IPS DF 4.7 (cell line): Measurements from ENCODE around the gene TACC3.

ENCODE experiments used
- DNase-seq: peaks from one replicate; pipeline ENCODE4 v3.0.0-alpha.2; 2013; ENCODE audit warnings: low spot score; ENCODE audit errors: extremely low read depth

TACC3 gene

DNA sequence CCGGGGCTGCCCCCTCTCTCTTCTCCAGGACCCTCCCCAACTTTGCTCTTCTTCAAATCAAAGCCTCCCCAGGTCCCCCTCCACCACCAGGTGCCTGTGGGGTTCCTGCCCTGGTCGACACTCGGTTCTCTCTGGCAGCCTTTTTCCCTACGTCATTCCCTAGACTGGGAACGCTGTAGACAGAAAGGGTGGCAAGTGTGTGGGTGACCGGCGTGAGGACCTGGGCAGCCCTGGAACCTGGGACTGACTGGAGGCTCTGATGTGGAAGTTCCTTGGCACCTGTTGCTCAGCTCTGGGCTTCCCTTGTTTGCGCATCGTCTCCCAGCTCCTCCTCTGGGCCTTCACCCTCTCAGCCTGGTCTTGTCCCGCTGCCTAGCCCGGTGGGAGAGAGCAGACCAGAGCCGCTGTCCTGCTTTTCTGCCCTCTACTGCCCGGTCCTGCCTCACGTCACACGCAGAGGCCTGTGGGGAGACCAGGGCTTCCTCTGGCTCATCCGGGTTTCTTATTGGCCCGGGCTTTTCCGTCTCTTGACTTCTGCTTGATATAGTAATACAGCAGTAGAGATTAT is 1.3 kb downstream of the TACC3 start:
- no peak for DNase-seq

DNA sequence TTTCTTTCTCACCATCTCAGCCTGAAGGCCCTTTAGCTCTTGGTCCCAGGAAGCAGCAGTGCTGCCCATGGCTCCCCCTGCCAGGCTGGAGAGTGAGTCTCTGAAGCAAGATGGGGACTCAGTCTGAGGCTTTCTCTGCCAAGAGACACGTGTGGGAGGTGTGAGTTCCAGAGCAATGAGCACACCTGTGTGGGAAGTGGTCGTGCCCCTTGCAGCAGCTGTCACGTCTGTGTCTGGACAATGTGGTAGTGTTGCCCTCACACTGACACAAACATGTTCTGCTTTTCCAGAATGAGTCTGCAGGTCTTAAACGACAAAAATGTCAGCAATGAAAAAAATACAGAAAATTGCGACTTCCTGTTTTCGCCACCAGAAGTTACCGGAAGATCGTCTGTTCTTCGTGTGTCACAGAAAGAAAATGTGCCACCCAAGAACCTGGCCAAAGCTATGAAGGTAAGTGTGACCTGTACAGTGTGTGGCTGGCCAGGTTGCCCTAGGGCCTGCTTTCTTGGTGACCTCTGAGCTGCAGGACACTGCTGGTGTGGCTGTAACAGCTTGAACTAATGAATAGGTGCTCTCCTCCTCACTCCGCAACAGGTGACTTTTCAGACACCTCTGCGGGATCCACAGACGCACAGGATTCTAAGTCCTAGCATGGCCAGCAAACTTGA is 1.9 kb downstream of the TACC3 start:
- DNase-seq = no peak

DNA sequence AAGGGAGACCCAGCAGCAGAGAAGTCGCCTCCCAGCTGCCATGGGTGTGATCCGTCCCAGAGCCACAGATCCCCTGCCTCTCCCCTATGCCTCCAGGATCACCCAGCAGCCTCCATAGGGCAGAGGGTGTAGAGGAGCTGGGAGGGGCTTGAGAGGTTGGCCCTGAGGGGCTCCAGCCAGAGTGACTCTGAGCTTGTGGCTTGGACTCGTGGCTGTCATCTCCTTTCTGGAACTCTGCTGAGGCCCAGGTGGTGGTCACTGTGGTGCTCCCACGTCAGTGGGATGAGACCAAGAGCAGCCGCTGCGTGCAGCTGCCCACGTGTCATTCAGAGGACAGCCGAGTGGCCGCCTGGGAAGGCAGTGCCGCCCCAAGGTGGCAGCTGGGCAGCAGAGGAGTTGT is 4.2 kb downstream of the TACC3 start:
- no peak for DNase-seq

DNA sequence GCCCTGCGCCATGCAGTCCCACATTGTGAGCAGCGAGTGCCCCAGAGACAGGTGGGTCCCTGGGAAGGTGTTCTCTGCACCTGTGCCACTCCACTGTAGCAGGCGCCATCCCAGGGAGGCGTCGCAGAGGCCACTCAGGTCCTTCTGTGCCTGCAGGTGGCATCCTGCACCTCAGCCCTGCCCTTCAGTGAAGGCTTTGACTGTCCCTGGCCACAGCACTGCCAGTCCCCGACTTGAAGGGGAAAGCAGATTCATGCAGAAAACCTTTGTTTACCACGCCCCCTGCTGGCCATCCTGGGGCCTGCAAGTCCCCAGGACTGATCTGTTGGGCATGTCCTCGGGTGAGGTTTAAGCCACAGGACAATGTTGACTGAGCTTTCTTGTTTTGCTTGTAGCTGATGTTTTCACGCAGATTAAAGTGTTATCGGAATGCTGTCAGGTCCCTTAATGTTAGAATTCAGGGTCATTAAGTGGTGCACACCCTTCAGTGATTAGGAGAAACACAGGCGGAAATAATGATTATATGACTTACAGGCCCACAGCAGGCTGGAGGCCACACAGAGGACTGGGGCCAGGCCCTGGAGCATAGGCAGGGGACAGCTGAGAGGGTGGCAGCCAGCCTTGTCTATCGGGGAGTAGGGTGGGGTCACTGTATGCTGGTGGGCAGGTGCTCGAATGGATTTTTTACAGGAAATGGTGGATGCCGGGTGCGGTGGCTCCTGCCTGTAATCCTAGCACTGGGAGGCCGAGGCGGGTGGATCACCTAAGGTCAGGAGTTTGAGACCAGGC is 5.0 kb downstream of the TACC3 start:
- no peak for DNase-seq

DNA sequence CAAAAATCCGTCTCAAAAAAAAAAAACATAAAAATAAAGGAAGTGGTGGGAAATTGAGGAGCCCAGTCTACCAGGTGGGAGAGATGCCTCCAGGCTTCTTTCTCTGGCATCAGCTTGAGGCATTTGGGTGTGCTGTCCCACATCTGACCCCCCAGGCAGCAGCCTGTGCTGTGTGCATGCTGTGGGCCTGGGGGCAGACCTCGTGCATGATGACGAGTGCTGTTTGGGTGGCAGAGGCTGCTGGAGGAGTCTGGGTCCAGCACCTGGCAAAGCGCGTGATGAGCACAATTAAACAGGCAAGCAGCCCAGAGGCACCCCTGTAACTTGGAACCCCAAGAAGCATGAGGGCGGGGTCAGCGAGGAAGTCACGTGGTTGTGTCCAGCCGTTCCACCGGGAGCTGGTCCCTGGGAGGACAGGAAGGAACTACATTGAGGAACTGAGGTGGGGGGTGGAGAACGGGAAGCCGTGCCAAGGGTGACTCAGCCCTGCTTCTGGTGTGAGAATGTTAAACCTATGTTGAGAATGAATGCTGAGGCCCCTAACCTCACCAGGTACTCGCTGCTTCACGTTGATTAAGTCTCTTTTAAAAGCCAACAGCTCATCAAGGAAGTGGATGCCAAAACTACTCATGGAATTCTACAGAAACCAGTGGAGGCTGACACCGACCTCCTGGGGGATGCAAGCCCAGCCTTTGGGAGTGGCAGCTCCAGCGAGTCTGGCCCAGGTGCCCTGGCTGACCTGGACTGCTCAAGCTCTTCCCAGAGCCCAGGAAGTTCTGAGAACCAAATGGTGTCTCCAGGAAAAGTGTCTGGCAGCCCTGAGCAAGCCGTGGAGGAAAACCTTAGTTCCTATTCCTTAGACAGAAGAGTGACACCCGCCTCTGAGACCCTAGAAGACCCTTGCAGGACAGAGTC is 6.1 kb downstream of the TACC3 start:
- DNase-seq = no peak

DNA sequence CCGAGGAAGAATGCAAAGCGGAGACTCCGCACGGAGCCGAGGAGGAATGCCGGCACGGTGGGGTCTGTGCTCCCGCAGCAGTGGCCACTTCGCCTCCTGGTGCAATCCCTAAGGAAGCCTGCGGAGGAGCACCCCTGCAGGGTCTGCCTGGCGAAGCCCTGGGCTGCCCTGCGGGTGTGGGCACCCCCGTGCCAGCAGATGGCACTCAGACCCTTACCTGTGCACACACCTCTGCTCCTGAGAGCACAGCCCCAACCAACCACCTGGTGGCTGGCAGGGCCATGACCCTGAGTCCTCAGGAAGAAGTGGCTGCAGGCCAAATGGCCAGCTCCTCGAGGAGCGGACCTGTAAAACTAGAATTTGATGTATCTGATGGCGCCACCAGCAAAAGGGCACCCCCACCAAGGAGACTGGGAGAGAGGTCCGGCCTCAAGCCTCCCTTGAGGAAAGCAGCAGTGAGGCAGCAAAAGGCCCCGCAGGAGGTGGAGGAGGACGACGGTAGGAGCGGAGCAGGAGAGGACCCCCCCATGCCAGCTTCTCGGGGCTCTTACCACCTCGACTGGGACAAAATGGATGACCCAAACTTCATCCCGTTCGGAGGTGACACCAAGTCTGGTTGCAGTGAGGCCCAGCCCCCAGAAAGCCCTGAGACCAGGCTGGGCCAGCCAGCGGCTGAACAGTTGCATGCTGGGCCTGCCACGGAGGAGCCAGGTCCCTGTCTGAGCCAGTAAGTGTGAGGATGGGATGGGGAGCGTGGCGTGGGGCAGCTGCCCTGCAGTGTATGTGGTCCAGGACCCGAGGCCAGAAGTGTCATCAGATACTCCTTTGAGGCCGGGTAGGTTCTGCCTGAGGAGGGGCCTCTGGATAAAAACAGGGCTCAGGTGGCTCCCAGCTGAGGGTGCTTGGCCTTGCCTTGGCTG is 7.0 kb downstream of the TACC3 start:
- DNase-seq = no peak

DNA sequence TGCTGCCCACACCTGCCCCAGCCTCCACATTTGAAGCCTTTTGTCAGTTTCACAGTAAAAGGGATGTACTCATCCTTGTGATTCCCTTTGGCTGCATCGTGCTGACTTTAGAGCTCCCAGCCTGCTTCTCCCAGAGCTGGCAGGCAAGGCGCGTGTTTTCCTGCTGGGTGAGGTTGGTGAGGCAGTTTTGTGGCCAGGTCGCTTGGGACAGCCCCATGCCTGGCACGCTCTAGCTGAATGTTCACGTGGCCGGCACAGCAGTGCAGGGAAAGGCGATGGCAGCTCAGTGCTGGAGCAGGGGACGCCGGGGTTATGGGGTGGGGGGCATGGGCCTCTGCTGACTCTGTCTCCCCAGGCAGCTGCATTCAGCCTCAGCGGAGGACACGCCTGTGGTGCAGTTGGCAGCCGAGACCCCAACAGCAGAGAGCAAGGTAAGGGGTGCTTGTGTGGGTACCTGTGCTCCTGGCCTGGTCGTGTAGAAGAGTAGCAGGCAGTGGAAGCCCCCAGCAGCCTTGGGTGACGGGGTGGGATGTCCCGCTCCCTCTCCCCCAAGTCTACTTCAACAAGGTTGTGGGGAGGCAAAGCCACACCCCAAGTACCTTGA is 9.3 kb downstream of the TACC3 start:
- no peak for DNase-seq

DNA sequence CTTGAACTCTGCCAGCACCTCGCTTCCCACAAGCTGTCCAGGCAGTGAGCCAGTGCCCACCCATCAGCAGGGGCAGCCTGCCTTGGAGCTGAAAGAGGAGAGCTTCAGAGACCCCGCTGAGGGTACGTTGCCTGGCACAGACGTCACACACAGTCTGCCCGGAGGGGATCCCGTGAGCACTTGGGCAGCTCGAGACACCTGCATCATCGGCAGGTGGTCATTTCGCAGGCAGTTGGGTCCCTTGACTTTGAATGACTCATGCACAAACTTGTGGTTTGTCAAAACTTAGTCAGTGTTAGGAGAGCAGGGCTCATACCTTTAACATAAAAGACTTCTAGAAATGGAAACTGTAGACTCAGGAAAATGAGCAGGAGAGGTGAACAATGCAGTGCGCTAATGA is 9.9 kb downstream of the TACC3 start:
- no peak for DNase-seq

DNA sequence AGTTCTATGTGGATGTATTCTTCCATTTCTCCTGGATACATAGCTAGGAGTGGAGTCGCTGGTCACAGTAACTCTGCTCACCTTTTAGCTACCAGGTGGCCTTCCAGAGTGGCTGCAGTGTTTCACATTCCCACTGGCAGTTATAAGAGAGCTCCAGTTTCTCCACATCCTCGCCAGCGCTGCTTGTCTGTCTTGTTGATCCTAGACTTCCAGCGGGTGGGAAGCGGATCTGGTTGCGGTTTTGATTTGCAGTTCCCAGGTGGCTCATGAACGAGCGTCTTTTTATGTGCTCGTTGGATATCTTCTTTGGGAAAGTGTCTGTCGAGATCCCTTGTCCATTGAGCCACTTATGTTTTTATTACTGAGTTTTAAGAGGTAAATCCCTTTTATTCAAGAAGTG is 11.6 kb downstream of the TACC3 start:
- DNase-seq = no peak

DNA sequence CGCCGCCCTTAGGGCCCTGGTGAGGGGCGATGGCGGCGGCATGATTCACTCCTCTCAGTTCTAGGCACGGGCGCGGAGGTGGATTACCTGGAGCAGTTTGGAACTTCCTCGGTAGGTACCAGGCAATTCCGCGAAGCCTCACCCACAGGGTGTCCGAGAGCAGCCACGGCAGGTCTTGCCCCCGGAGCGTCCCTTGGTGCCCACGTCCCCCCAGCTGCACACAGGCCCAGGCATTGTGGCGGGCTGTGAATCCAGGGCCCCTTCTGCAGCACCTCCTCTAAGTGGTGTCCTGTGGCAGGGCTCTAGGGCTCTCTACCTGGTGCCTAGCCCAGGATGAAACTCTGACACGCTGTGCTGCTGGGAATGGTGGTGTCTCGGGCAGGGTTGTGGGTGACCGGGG is 13.9 kb downstream of the TACC3 start:
- DNase-seq = no peak

DNA sequence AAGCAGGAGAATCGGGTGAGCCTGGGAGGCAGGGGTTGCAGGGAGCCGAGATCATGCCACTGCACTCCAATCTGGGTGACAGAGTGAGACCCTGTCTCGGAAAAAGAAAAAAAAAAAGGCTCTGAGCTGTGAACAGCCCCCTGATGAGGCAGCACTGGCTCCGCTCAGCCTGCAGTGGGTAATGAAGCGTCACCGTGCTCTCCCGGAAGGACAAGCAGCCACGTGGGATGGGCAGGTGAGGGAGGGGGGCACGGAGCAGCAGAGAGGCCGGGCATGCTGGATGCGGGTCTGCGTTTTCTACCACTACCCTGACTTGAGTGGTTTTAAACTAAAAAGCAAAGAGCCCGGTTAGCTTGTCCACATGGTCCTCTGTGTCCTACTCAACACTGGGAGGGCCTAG is 15.5 kb downstream of the TACC3 start:
- DNase-seq = no peak

DNA sequence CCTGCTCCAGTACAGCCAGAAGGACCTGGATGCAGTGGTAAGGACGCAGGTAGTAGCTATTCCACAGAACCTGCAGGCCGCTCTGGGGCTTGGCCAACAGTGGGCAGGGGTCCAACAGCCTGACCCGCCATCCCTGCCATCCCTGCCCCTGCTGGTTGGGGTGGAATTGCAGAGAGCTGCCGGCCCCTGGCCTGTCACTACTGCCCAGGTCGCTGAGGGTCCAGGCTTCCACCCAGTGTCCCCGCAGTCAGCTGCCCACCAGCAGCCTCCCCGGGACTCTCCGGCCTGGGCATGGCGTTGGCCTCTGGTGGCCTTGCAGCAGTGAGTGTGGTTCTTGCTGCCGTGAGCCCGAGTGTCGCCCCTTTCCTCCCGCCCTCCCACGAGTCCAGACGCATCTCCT is 16.3 kb downstream of the TACC3 start:
- DNase-seq = no peak

DNA sequence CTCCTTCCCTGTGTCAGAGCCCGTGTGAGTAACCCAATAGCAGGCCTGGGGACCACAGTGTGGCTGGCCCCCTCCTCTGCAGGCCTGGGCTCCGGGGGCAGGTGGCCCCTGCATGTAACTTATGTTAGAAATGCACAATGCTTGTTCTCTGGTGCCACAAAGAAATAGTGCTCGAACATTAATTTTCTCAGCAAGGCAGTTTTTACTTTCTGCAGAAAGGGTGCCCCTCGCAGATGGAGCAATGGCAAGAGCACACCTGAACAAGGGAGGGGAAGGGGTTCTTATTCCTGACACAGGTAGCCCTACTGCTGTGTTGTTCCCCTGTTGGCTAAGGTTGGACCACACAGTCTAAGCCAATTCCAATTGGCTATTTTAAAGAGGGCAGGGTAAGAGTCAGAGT is 17.1 kb downstream of the TACC3 start:
- no peak for DNase-seq

DNA sequence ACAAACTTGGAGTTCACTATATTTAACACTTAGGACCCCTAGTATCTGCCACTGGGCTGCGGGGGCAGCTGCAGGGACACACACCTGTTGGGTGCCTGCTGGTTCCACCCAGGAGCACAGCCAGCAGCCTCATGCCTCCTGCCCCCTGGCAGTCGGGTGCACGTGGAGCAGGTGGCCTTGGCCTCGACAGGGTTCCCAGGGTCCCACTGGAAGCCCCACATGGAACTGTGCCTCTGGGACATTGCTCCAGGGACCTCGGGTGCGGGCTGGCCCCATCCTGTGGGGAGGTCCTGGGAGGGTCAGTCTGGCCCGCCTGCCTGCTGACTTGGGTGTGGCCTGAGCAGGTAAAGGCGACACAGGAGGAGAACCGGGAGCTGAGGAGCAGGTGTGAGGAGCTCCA is 18.0 kb downstream of the TACC3 start:
- no peak for DNase-seq

DNA sequence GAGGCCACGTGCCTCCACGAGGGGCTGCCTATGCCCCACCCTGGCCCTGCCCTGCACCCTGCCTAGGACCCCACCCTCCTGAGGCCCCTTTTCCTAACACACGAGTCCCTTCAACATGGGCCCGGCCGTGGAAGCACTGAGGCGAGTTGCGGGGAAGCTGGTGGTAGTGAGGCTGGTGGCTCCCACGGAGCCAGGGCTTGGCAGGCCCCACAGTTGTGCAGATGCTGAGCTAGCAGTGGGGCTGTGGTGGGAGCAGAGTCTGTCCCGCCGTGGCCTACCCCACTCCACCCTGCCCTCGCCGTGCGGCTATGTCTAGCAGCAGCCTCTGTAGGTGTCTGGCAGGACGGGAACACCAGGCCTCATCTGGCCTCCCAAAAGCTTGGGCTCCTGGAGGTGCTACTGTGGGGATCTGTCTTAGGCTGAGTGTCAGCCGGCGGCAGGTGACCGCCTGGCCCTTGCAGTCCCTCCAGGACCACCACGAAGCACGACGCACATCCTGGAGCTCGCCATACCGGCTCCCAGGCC is 18.8 kb downstream of the TACC3 start:
- no peak for DNase-seq

DNA sequence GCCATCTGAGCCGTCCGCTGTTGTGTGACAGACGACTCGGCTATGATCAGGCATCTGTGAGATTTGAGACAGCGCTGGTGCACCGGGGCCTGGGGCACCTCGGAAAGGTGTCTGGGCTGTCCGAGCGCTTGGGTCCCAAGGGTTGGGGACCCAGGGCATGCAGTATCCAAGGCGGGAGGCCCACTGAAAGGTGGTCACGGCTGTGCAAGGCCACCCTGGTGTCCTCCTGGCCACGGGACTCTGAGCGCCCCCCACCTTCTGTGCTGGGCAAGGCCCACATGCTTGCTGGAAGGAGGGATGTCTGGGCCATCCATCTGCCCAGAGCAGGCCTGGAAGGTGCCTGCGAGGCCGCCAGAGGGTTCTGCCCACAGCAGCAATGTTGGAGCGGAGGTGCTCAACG is 19.9 kb downstream of the TACC3 start:
- no peak for DNase-seq

DNA sequence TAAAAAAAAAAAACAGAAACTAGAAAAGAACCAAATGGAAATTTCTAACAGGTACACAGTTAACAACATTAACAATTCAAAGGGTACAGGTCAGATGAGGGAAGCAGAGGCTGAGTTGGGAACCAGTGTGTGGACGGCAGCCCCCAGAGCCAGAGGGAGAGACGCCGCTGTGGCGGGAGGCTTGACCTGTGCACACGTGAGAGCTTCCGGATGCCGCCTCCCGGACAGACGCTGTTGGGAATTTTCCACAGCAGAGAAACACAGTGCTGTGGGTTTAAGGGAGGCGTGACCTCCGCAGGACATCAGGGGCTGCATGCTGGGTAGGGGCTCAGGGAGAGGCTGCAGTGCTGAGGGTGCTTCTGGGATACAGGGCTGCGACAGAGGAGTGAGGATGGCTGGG is 22.2 kb downstream of the TACC3 start:
- no peak for DNase-seq

DNA sequence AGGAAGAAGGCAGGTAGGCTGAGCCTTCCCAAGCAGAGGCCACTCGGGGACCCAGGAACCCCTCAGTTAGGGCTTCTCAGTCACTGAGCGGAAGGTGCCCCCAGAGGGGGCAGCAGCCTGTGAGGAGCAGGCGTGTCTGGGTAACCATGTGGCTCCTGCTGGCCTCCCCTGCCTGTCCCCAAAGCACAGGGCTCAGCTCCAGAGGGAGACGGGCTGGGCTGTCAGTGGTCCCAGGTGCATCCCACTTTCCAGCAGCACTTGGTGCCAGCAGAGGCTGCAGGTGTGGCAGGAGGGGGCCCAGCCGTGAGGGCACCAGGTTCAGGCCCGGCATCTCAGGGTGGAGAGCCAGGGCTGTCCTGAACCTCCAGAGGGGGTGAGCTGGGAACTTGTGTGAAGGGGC is 22.7 kb downstream of the TACC3 start:
- DNase-seq = no peak

DNA sequence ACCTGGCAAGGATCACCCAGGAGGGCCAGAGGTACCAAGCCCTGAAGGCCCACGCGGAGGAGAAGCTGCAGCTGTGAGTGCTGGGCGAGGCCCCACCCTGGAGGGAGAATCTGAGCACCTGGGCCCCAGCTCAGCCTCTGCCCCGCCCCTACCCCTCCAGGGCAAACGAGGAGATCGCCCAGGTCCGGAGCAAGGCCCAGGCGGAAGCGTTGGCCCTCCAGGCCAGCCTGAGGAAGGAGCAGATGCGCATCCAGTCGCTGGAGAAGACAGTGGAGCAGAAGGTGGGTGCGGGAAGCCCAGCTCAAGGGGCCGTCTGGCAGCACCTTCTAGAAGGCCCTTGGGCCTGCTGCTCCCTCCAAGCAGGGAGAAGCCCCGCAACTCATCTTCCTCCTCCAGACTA is 23.2 kb downstream of the TACC3 start:
- DNase-seq = no peak

DNA sequence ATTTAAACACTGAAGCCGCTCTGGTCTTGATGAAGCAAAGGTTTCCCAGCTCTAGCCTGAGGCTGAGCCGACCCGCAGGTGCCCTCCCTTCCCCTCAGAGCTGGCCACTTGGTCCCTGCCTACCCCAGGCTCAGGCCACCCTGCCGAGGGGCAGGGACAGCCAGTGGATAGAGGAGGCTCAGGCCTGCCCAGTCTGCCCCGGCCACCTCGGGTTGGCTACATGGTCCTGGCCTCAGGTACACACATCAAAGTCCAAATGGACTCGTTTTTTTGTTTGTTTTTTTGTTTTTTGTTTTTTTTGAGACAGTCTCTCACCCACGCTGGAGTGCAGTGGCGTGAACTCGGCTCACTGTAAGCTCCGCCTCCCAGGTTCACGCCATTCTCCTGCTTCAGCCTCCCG is 23.8 kb downstream of the TACC3 start:
- no peak for DNase-seq
